ENCODE results near the gene DCP1A.
"Not testable (repeated sequence)": the region's sequence is repeated elsewhere in the genome, so short reads cannot be mapped to it uniquely, and the experiment has no call there.

DCP1A gene

GRCh38 chr3:53350652-53351051, 3.3 kb upstream of the DCP1A start:
- DNase-seq (ENCODE audit: low read depth): no peak
- peak; percentile 4 for TF ChIP-seq CTCF (IDR thresholded peaks at IDR 0.05; ENCODE audit: low read length, missing control alignments)

GRCh38 chr3:53348118-53348517, 775 bp upstream of the DCP1A start:
- not testable (repeated sequence) for DNase-seq (ENCODE audit: low read depth)
- peak overlapping the region; percentile 97 for H3K4me3 ChIP-seq (replicated peaks; ENCODE audit: low read depth, low read length)

More at GRCh38 chr3:53350652-53351051, 3.3 kb upstream of the DCP1A start:
- no peak overlapping the region for H3K4me3 ChIP-seq (replicated peaks; ENCODE audit: low read depth, low read length)

DNA sequence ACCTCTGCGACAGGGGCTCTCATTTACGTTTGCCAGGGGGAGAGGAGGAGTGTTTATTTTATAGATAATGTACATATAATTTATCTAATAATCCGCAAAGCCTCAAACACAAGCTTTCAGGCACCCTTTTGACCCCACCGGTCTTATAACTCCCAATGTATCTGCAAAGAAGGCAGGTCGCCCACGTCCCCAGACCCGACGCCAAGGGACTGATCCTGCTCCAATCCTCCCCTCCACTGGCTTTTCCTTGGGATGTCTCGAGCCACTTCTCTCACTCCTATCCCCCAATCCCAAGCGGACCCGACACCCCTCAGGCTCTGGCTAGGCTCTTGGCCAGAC, 452 bp downstream of the DCP1A start:
- no peak for TF ChIP-seq CTCF (IDR thresholded peaks at IDR 0.05; ENCODE audit: low read length, missing control alignments)
- H3K4me3 ChIP-seq (replicated peaks; ENCODE audit: low read depth, low read length): peak overlapping the region; percentile 97
- DNase-seq (ENCODE audit: low read depth): no peak

DNA sequence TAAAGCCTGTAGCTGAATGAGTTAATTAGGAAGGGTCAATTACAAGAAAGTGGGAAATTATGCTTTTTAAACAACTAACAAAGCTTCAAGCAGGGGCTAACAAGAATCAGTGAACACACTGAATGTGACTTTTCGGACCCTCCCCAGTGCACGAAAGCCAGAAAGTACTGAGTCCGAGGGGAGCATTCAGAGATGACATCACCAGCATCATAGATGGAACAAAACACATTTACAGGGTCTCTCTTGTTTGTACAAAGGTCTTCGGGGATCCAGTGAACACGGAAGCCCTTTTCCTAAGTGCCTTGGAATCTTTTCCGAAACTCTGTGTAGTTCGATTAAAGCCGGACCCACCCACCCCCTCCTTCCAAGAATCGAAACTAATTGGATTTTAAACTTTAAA, 829 bp downstream of the DCP1A start:
- no peak for TF ChIP-seq CTCF (IDR thresholded peaks at IDR 0.05; ENCODE audit: low read length, missing control alignments)
- H3K4me3 ChIP-seq (replicated peaks; ENCODE audit: low read depth, low read length): peak overlapping the region; percentile 97
- DNase-seq (ENCODE audit: low read depth): no peak

- peak; percentile 64 for DNase-seq (ENCODE audit: low read depth)
- TF ChIP-seq CTCF (IDR thresholded peaks at IDR 0.05; ENCODE audit: low read length, missing control alignments): no peak
- H3K4me3 ChIP-seq (replicated peaks; ENCODE audit: low read depth, low read length): no peak overlapping the region
Observed at GRCh38 chr3:53342353-53342752, 5.0 kb downstream of the DCP1A start.

GRCh38 chr3:53337167-53337940, 10.0 kb downstream of the DCP1A start:
- H3K4me3 ChIP-seq (replicated peaks; ENCODE audit: low read depth, low read length): no peak overlapping the region
- DNase-seq (ENCODE audit: low read depth): no peak
- TF ChIP-seq CTCF (IDR thresholded peaks at IDR 0.05; ENCODE audit: low read length, missing control alignments): no peak

- no peak for DNase-seq (ENCODE audit: low read depth)
- TF ChIP-seq CTCF (IDR thresholded peaks at IDR 0.05; ENCODE audit: low read length, missing control alignments): no peak
- no peak overlapping the region for H3K4me3 ChIP-seq (replicated peaks; ENCODE audit: low read depth, low read length)
Observed at GRCh38 chr3:53334742-53335141, 12.6 kb downstream of the DCP1A start.

All from fibroblast of pulmonary artery (primary cell).